SK-N-SH treated with all-trans-retinoic acid at 6 μM for 48 hours (cell line): ENCODE data around the gene PLGLB2.
"Not testable (repeated sequence)": the region's sequence is repeated elsewhere in the genome, so short reads cannot be mapped to it uniquely, and the experiment has no call there.

Source experiments
- BACH2 ChIP-seq: fragments of 250-450 bp; sonication (Bioruptor Pico); IDR thresholded peaks from 2 replicates; pipeline ENCODE4 v1.9.0; 2021; ENCODE audit warnings: mild to moderate bottlenecking, borderline replicate concordance
- CREB5 ChIP-seq: fragments of 250-450 bp; sonication (Bioruptor Pico); IDR thresholded peaks from 2 replicates; pipeline ENCODE4 v1.5.1; 2020; ENCODE audit warnings: low read depth, mild to moderate bottlenecking, moderate library complexity
- CSDC2 ChIP-seq: fragments of 250-450 bp; sonication (Bioruptor Pico); IDR thresholded peaks from 2 replicates; pipeline ENCODE4 v1.5.0; 2020; ENCODE audit warnings: mild to moderate bottlenecking, moderate library complexity
- ESRRG ChIP-seq: fragments of 250-450 bp; sonication (Bioruptor Pico); IDR thresholded peaks from 2 replicates; pipeline ENCODE4 v1.6.1; 2021; ENCODE audit warnings: mild to moderate bottlenecking
- ISL1 ChIP-seq: fragments of 250-450 bp; sonication (Bioruptor Pico); IDR thresholded peaks from 2 replicates; pipeline ENCODE4 v2.1.2; 2022; ENCODE audit warnings: mild to moderate bottlenecking, moderate library complexity
- PATZ1 ChIP-seq: fragments of 250-450 bp; sonication (Bioruptor Pico); IDR thresholded peaks from 2 replicates; pipeline ENCODE4 v1.8.0; 2020; ENCODE audit warnings: mild to moderate bottlenecking, moderate library complexity, borderline replicate concordance
- PPARA ChIP-seq: fragments of 250-450 bp; sonication (Bioruptor Pico); IDR thresholded peaks from 2 replicates; pipeline ENCODE4 v1.5.0; 2020; ENCODE audit warnings: mild to moderate bottlenecking, borderline replicate concordance
- RARB ChIP-seq: fragments of 250-450 bp; sonication (Bioruptor Pico); IDR thresholded peaks from 2 replicates; pipeline ENCODE4 v1.8.0; 2021; ENCODE audit warnings: mild to moderate bottlenecking, moderate library complexity
- SNAI2 ChIP-seq: fragments of 250-450 bp; sonication (Bioruptor Pico); IDR thresholded peaks from 2 replicates; pipeline ENCODE4 v1.5.0; 2020; ENCODE audit warnings: mild to moderate bottlenecking, moderate library complexity
- ZFP3 ChIP-seq: fragments of 250-450 bp; sonication (Bioruptor Pico); IDR thresholded peaks from 2 replicates; pipeline ENCODE4 v1.5.0; 2020; ENCODE audit warnings: mild to moderate bottlenecking, moderate library complexity
- ZFP30 ChIP-seq: fragments of 450-650 bp; formaldehyde crosslinking; IDR thresholded peaks from 2 replicates; pipeline ENCODE4 v1.5.0; 2022; ENCODE audit warnings: mild to moderate bottlenecking, moderate library complexity
- ZNF70 ChIP-seq: fragments of 450-650 bp; formaldehyde crosslinking; IDR thresholded peaks from 2 replicates; pipeline ENCODE4 v1.5.0; 2020; ENCODE audit warnings: mild to moderate bottlenecking, moderate library complexity

GRCh38 chr2:87745353-87745951, 2.4 kb upstream of the PLGLB2 start:
- TF ChIP-seq CREB5 (CRISPR knock-in tag); ESRRG (CRISPR knock-in tag); ZNF70 (CRISPR knock-in tag); PPARA (CRISPR knock-in tag); PATZ1 (CRISPR knock-in tag); BACH2 (CRISPR knock-in tag); SNAI2 (CRISPR knock-in tag); ISL1 (CRISPR knock-in tag); RARB (CRISPR knock-in tag); ZFP30 (CRISPR knock-in tag); CSDC2; ZFP3: not testable (repeated sequence)
